Measurements from ENCODE around the gene SLC38A8. TPM values are rescaled to one million over a fixed set of nuclear protein-coding genes. Genes with fewer than 3 reads are reported as not detected.

The SLC38A8 gene
- not detected in 2 replicates for total RNA-seq

GRCh38 chr16:84042308-84042878 lies at the start of gene SLC38A8:
TSS of gene SLC38A8 (minus strand) at chr16:84042795. CDS start at chr16:84042157, 638 bp downstream.

DNA sequence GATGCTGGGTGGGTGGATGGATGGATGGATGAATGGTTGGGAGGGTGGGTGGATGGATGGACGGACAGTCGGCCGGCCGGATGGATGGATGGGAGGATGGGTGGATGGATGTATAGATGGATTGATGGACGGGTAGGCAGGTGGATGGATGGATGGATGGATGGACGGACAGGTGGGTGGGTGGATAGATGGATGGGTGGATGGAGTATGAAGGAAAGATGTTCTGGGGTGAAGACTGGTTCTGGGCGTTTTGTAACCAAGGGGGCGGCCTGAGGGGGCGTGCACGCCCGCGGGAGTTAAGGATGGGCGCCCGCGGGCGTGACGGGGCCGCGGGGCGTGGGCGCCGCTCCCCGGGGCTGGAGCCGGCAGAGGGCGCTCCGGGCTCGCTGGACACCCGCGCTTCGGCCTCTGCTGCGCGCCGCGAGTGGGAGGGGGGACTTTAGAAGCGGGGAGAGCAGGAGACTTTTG lies 74.7 kb downstream of the SLC38A8 start, which contains the start of gene NECAB2:
Gene NECAB2 (plus strand): TSS at position 407 of the 468 bp plus-strand sequence. CDS start 405 bp downstream, outside the sequence.

Other genes starting within 250 kb of the SLC38A8 start
- gene HSBP1, start 234.8 kb downstream of the SLC38A8 start, total RNA-seq = 34.4 and 42.4 TPM in 2 replicates
- 3.4 and 4.5 TPM in 2 replicates for gene MLYCD, start 143.7 kb downstream of the SLC38A8 start, total RNA-seq
- gene OSGIN1, start 89.6 kb downstream of the SLC38A8 start, total RNA-seq = 1.2 and 2.4 TPM in 2 replicates
- gene NECAB2, start 74.6 kb downstream of the SLC38A8 start, total RNA-seq = 0.37 TPM in 1 of 2 replicates, not detected in the other
- gene MBTPS1, start 74.1 kb upstream of the SLC38A8 start, total RNA-seq = 156 and 158 TPM in 2 replicates
- gene HSDL1, start 102.4 kb upstream of the SLC38A8 start, total RNA-seq = 28.2 and 34.7 TPM in 2 replicates
- under 0.01 TPM in 1 of 2 replicates, not detected in the other for gene DNAAF1, start 102.5 kb upstream of the SLC38A8 start, total RNA-seq
- 15.7 and 19.0 TPM in 2 replicates for gene TAF1C, start 144.3 kb upstream of the SLC38A8 start, total RNA-seq
- not detected in 2 replicates for gene ADAD2, start 148.4 kb upstream of the SLC38A8 start, total RNA-seq
- gene KCNG4, start 197.2 kb upstream of the SLC38A8 start, total RNA-seq = not detected in 2 replicates

Measured in smooth muscle cell of the umbilical artery (primary cell).